HG03097 (cell line): ENCODE results near the gene BMF.
"Not testable (repeated sequence)": the region's sequence is repeated elsewhere in the genome, so short reads cannot be mapped to it uniquely, and the experiment has no call there.

Experiments
- ATAC-seq: cut with Tn5 transposase; IDR thresholded peaks from one replicate; pipeline ENCODE4 v1.9.1; 2021; ENCODE audit not compliant: unreplicated experiment, low FRiP score

The BMF gene

GRCh38 chr15:40088929-40089755 is 19.5 kb downstream of the BMF start:
- ATAC-seq, result no peak

GRCh38 chr15:40087991-40088928 is 20.4 kb downstream of the BMF start:
- ATAC-seq, result no peak

GRCh38 chr15:40087068-40087810 is 21.4 kb downstream of the BMF start:
- no peak for ATAC-seq

- ATAC-seq, result no peak
These were observed 23.4 kb downstream of the BMF start for GRCh38 chr15:40085266-40085665.

GRCh38 chr15:40084650-40085049 is 24.0 kb downstream of the BMF start:
- no peak for ATAC-seq

GRCh38 chr15:40082195-40082883 is 26.3 kb downstream of the BMF start:
- ATAC-seq, result no peak

- ATAC-seq, result no peak
These were observed 26.9 kb downstream of the BMF start for GRCh38 chr15:40081691-40082194.

GRCh38 chr15:40080847-40081246 is 27.8 kb downstream of the BMF start:
- ATAC-seq, result no peak

- ATAC-seq, result no peak
These were observed 28.6 kb downstream of the BMF start for GRCh38 chr15:40080104-40080503.

- ATAC-seq, result no peak
These were observed 29.2 kb downstream of the BMF start for GRCh38 chr15:40079456-40079855.

GRCh38 chr15:40075298-40076044 is 33.2 kb downstream of the BMF start:
- no peak for ATAC-seq

- not testable (repeated sequence) for ATAC-seq
These were observed 34.0 kb downstream of the BMF start for GRCh38 chr15:40074656-40075055.

- not testable (repeated sequence) for ATAC-seq
These were observed 34.8 kb downstream of the BMF start for GRCh38 chr15:40073716-40074490.

GRCh38 chr15:40072216-40072990 is 36.3 kb downstream of the BMF start:
- ATAC-seq, result no peak

GRCh38 chr15:40070608-40071218 is 38.0 kb downstream of the BMF start:
- ATAC-seq, result no peak

GRCh38 chr15:40070166-40070557 is 38.5 kb downstream of the BMF start:
- no peak for ATAC-seq
